NCI-H146 treated with DMSO at 0.1 percent for 48 hours (cell line): ENCODE data around the gene HADHB.
A peak's percentile ranks its signal among the peaks of the same experiment; 100 is the strongest.
"Not testable (repeated sequence)": the region's sequence is repeated elsewhere in the genome, so short reads cannot be mapped to it uniquely, and the experiment has no call there.

Experiments
- DNase-seq: peaks from one replicate; lab custom pipeline; 2025; ENCODE audit not compliant: unreplicated experiment; lab: John Stamatoyannopoulos, UW

HADHB gene

DNA sequence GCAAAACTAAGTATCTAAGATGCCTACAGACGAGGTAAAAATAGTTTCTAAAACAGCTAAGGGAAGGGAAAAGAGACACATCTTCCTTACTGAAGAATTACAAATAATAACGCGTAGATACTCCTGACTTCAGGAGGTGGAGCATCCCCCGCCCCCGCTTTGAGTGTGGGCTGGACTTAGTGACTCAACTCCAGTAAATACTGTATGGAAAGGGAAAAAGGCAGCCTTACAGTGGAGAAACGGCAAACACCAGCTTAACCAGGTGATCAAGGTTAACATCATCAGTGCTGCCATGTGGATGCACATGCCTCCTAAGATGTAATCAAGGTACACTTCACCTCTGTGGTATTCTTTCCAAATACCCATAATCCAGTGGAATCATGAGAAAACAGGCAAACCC lies 47.9 kb downstream of the HADHB start:
- DNase-seq: no peak

DNA sequence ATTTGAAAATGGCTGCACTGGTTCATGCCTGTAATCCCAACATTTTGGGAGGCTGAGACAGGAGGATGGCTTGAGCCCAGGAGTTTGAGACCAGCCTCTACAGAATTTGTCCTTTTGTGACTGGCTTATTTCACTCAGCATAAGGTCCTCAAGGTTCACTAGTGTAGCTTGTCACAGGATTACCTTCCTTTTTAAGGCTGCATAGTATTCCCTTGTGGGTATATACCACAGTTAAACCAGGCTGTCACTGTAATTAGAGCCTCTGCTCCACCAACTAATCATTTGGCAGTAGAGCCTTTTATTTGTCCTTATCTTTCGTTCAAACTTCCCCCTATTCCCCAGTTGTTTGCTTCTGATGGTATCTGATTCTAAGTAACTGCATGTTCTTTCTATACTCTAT lies 50.8 kb downstream of the HADHB start:
- DNase-seq: no peak

DNA sequence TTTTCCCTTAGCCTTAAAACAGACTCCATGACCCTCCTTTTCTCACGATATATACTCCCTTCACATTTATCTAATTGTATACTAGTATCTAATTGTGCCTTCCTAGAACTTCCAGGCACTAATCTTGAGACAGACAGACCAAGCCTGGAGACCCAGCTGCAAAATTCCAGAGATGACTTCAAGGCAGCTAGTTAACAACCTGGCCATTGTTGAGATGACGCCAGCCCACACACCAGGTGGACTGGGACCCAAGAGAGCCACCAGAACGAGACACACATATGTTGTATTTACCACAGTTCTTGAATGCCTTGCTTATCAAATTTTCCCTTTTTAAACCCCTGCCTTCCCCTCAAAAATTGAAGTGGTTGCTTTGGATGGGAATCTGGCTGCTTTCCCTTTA lies 52.3 kb downstream of the HADHB start:
- DNase-seq: no peak

DNA sequence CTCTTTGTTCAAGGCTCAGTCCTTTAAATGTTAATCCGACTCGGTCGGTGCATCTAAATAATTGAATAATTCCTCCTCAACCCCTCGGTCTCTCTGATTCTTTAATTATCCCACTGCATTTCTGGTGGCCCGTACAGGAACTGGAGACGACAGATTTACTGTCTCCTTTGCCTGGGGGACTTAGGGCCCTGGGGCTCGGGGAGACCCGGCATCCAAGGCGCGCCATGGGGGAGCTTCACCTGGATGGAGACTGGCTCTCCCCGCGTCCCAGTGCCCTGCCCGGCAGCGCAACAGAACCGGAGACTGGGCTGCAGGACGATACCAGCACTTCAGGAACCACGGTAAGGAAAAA lies 53.5 kb downstream of the HADHB start:
- DNase-seq: no peak

DNA sequence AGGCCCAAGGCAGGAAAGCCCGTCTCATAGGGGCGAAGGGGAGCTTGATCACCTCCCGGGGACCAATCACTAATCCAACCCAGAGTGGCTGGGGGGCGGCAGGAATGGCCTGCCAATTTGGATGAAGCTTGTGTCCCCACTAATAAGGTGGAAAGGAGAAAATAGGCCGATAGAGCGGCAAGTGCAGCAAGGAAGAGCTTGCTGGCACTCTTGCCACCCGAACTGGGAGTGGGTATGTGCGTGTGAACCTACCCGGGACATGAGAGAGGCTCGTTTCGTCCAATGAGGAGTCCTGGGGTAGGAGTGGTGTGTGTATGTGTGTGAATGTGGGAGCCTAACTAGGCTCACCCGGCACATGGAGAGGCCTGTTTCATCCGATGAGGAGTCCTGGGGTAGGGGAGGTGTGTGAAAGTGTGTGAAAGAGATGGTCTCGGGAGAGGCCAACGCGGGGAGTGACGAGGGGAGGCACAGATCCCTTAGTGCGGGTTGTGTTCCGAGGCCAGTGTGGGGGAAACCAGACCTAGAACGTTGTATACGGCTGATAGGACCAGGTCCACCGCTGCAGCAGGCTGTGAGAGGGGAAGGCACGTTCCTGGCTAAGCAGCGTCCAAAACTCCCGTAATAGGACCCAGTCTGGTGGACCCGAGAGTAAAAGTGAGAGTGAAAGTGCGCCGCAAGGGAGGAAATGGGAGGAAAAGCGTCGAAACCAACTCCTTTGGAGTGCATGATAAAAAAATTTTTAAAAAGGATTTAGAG lies 54.1 kb downstream of the HADHB start:
- no peak for DNase-seq

DNA sequence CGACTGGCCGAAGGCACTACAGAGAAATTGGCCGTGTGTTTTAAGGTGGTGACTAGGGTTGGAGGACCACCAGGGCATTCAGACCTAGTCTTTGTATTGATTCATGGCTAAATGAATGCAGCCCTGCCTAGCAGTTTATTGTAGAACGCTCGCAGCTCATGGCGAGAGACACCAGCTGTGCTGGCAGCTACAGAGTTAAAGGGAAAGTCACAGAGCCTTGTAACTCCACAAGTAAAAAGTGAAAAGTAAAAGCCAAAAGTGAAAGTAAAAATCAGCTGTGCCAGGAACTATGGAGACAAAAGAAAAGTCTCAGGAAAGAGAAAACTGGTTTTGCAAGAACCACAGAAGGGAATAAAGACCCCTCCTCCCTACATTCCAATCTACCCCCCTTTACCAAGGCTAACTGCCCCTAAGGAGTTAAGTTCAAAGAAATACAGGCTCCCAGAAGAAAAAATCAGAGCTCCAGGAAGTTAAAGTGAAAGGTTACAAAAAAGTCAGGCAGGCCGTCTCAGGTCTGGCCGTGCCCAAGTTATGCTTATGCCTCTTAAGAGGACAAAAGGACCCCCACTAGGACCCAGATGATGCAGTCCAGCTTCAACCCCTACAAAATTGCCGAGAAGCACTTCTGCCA lies 54.8 kb downstream of the HADHB start:
- DNase-seq: no peak

DNA sequence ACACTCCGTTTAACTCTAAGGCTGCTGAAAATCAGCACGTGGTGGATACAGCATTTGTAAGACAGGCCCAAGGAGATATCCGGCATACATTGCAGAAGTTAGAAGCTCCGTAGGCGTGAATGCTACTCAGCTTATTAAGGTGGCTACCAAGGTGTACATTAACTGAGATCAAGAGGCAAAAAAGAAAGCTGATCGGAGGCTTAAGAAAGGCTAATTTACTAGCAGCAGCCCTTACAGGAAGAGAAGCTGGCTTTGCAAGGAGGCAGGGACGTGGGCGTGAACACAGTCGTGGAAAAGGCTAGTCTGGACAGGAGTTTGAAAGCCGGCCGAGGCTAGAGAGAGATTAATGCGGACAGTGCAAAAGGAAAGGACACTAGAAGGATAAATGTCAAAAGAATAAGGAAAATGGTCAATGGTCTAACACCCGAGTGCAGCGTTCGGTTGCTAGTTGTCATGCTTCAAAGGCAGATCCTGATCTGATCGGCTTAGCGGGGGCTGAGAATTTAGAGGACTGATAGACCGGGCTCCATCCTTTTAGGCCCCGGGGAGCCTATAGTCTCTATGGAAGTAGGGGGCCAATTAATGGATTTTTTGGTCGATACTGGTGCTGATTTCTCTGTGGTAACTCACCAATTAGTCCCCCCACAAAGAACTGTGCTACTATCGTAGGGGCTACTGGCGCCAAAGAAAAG lies 55.6 kb downstream of the HADHB start:
- DNase-seq: no peak

DNA sequence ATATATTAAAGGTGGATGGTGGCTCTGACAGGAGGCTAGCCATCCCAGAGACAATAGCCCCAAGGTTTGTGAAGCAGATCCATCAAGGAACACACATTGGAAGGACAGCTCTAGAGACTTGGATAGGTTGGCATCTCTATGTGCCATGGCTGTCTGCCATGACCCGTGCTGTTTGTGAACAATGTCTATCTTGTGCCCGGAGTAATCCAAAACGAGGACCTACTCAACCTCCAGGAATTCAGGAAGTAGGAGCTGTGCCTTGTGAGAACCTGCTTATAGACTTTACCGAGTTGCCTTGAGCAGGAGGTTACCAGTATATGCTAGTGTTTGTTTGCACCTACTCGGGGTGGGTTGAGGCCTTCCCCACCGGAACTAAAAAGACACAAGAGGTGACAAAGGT lies 58.1 kb downstream of the HADHB start:
- no peak for DNase-seq

DNA sequence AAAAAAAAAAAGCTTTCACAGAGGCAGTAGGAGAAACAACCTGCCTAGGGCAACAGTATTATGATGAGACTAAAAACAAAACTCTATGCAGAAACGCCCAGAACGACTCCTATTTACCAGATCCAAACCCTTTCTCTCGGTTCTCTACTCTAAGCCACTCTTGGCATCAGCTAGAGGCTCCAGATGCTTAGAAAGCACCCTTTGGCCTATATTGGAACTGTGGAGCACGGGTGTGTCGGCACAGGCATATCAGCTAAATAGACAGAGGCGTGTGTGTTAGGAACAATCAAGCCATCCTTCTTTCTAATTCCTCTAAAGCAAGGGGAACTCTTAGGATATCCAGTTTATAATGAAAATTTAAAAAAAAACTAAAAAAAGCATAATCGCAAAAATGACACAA lies 60.4 kb downstream of the HADHB start:
- DNase-seq: not testable (repeated sequence)

DNA sequence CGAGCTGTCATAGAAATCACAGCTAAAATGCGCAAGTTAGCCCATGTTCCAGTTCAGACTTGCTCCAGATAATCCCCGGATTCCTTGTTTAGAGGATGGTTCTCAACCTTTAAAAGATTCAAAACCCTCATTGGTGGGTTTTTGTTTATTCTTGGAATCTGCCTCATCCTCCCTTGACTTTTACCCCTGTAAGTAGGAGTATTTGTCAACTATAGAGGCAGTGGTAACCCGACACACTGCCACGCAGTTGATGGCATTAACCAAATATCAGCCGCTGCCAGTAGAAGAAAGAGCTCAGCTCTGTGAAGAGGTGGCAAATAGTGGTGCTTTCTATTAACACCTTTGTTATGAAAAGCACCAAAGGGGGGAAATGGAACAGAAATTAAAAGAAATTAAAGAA lies 60.8 kb downstream of the HADHB start:
- no peak for DNase-seq

DNA sequence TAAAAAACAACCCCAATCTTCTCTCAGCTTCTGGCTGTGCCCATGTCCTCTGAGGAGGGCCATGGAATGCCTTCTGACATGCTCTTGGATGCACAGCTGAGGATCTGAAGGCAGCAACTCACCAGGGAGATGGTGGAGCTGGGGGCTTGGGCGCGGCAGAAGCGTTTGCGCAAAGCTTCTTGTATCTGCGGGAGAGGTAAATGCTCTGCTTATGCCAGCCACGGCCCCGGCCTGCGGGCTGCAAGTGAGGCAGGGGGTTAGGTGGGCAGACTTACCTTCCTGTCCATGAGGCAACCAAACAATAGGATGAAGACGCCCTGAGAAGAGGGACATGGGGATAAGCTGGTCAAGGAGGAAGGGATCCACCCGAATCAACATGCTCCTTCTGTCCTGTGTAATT lies 65.2 kb downstream of the HADHB start:
- DNase-seq: no peak

DNA sequence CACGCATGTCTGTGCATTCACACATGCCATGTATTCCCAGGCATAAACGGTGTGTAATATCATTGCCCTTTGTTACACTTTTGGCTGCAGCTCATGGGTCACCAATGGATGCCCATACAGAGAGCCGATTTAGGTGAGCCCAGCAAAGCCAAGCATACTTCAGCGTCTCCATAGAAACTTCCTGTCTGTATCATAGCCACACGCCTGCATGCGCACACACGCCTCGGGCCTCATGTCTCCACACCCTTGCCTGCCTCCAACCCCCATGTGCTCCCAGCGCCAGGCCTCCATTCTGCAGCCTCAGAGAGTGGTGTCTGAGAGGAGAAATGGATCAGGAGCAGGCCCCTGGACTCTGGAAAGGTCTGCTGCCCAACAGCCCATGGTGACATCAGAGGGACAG lies 67.7 kb downstream of the HADHB start:
- DNase-seq: no peak

DNA sequence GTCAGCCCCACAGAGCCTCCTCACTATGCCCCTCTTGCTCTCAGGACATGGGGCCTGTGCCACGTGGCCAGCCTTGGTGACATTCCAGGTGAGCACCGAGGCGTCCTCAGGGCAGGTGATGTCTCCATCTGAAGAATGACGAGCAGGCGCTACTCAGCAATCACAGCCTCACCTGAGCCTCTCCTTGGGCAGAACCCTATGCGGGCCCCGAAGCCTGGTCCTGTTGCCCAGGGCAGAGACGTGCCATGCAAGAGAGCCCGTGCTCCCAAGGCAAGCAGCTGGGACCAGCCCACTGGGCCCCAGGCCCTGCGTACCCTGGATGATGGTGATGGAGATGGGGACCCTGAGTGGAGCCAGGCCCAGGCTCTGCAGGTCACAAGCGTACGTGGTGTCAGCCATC lies 68.7 kb downstream of the HADHB start:
- DNase-seq: no peak

DNA sequence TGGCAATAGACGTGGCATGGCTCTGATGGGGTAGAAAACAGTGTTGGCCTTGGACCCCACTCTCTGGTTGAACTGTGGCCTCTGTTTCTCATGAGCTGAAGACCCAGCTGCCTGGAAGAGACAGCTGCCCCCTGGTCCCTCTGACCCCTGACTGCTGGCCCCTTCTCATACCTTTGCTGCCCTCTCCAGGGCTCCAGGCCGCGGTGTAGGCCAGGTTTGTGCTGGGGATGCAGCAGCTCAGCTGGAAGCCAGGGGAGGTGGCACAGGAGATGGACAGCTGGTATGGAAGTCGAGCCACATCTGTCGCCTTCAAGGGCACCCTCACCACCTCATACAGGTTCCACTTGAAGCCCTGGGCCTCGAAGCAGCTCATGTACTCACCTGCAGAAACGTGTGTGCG lies 69.5 kb downstream of the HADHB start:
- no peak for DNase-seq

DNA sequence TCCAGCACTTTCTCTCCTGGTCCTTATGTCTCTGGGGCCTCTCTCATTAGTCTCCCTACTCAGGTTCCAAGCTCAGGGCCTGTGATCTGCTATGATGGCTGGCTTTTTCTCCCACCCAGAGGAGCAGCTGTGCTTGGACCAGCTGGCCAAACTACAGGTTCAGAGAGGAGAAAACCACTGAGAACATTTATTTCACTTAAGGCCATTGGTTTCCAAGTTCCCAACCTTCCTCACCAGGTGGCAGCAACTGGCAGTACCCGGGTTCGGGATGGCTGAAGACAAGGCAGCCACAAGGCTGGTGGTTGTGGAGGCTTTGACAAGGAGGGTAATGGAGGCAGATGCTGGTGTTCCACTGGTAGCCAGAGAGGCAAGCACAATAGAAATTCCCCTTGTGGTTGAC lies 71.3 kb downstream of the HADHB start:
- peak; percentile 4 for DNase-seq

DNA sequence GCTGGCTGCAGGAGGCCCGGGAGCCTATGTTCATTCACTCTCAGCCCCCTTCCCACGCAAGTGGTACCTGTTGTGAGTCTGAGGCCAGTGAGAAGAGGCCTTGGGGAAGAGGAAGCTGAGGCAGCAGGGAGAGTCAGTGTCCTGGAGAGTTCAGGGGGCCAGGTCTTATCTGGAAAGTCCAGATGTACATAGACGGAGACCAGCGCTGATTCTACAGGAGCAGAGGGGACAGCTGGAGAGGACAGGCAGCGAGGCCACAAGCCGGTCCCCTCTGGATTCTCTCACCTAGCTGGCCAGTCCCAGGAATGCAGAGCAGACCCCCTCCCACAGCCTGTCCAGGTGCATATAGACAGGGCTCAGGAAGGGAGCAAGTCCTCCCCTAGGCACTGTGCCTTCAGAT lies 72.1 kb downstream of the HADHB start:
- DNase-seq: no peak

DNA sequence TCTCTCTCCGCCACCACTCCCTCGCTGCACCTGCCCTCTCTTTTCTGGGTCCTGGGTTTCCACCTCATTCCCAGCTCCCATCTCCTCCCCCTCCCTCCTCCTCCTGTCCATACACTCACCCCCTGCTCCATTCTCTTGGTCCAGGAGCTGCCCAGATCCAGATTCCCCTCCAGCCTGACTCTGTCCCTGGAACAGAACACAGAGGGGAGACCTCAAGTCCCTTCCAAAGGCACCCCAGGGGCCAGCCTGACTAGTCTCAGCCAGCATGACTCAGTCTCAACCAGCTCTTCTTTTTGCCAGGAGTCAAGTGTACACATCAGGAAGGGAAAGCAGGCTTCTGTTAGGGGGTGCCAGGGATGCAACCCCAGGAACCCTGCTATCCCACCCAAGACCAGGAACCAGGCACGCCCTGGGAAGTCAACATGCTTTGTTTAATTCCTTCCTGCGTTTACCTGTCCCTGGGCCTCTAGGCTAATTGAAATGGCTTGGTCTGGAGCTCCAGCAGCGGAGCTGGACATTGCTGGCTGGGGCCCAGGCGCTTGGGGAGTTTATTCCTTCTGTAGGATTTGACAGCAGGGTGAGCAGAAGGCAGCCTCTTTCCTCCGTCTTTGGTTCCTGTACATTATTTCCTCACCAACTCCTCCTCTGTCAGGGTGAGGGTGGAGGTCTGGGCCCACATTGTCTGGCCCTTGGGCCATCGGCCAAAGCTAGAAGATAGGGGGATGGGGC lies 72.8 kb downstream of the HADHB start:
- DNase-seq: no peak

DNA sequence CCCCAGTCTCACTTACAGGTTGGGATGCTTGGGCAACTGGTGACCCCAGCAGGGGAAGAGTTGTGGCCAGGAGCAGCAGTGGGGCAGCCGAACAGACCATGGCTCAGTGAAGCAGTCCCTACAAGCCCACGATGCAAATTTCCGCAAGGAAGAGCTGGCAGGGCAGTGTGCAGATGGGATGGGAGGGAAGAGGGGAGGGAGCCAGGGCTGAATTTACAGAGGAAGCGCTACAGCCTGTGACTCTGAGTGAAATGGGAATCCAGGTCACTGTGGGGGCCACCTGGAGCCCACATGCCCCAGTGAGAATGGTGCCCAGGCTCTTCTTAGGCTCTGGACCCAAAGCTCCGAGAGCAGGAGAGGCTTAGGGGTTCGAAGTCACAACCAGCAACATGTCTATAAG lies 74.2 kb downstream of the HADHB start:
- DNase-seq: no peak

DNA sequence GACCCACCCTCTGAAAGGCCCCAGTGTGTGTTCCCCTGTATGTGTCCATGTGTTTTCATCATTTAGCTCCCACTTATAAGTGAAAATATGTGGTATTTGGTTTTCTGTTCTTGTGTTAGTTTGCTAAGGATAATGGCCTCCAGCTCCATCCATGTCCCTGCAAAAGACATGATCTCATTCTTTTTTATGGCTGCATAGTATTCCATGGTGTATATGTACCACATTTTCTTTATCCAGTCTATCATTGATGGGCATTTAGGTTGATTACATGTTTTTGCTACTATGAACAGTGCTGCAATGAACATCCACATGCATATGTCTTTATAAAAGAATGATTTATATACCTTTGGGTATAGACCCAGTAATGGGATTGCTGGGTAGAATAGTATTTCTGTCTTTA lies 79.7 kb downstream of the HADHB start:
- not testable (repeated sequence) for DNase-seq

DNA sequence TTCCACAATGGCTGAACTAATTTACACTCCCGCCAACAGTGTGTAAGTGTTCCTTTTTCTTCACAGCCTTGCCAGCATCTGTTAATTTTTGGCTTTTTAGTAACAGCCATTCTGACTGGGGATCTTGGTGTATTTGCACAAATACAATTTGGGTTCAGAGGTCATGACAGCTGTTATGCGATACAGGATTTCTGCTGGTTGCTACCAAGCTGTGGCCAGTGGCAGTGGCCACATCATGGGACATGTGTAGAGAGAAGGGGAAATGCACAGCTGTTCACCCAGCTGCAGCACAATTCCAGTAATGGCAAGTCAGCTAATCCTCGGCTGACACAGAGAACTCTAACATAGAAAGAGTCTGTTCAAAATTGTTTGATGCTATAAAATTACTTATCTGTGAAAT lies 80.2 kb downstream of the HADHB start:
- DNase-seq: no peak

DNA sequence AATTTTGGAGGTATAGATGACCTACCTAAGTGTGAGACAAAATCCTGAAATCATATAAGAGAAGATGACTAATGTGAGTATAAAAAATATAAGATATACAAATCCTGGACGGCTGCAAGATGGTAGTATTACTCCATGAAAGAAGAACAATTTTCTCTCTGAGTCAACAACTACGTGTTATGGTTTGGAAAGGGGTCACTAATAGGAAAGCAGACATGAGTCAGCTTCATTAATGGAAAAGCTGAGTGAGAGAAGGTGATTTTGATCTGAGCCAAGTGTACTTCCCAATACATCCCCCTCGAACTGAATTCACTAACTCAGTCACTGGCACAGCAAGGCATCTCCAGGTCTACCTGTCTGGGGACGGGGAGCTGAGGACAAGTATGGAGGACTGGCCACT lies 81.1 kb downstream of the HADHB start:
- DNase-seq: no peak

DNA sequence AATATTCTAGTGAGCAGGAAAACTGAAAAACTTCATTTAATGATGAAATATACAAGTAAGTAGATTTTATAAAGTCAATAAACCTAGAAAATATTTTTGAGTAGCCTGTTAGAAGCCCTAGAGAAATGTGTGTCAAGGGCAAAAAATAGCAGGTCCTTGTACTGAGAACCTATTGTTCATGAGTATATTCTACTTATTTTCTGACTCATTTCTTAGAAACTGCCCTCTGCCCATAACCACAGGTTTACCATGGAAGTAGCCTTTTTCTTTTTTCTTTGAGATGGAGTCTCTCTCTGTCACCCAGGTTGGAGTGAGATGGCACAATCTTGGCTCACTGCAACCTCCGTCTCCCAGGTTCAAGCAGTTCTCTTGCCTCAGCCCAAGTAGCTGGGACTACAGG lies 81.8 kb downstream of the HADHB start:
- no peak for DNase-seq
